HUDEP-2 (cell line): ENCODE results near the gene PAXX.
A peak's percentile ranks its signal among the peaks of the same experiment; 100 is the strongest.

Experiments used
- DNase-seq, 76 experiments: peaks; one replicate each; lab custom pipeline; 2025; ENCODE audit not compliant: unreplicated experiment in 76 of 76; lab: John Stamatoyannopoulos, UW

Gene PAXX

GRCh38 chr9:136964833-136965422 lies 27.3 kb upstream of the PAXX start:
- DNase-seq: no peak

GRCh38 chr9:136965771-136966484 lies 26.3 kb upstream of the PAXX start:
- no peak for DNase-seq

- DNase-seq: no peak
Measured at GRCh38 chr9:136968333-136969127, 23.7 kb upstream of the PAXX start.

GRCh38 chr9:136969150-136969549 lies 23.1 kb upstream of the PAXX start:
- DNase-seq: no peak

GRCh38 chr9:136969774-136970173 lies 22.4 kb upstream of the PAXX start:
- DNase-seq: no peak

GRCh38 chr9:136970361-136970760 lies 21.9 kb upstream of the PAXX start:
- no peak for DNase-seq

- DNase-seq: no peak
Measured at GRCh38 chr9:136971746-136972145, 20.5 kb upstream of the PAXX start.

GRCh38 chr9:136972335-136972734 lies 19.9 kb upstream of the PAXX start:
- DNase-seq: no peak

- DNase-seq: no peak
Measured at GRCh38 chr9:136972743-136973142, 19.5 kb upstream of the PAXX start.

GRCh38 chr9:136973618-136974617 lies 18.3 kb upstream of the PAXX start:
- no peak for DNase-seq

GRCh38 chr9:136974817-136975535 lies 17.2 kb upstream of the PAXX start:
- DNase-seq: peak in 30 of 76 experiments; percentile 11 to 52 (median 24)

- DNase-seq: peak in 70 of 76 experiments; percentile 32 to 87 (median 70)
Measured at GRCh38 chr9:136975644-136976043, 16.6 kb upstream of the PAXX start.

GRCh38 chr9:136977223-136977622 lies 15.0 kb upstream of the PAXX start, which contains the start of gene PTGDS:
PTGDS (plus strand) TSS chr9:136977504; CDS start chr9:136977579, 75 bp downstream.
- no peak for DNase-seq

- no peak for DNase-seq
Measured at GRCh38 chr9:136977649-136978072, 14.6 kb upstream of the PAXX start.

GRCh38 chr9:136978073-136978864 lies 14.0 kb upstream of the PAXX start:
- DNase-seq: peak in 67 of 76 experiments; percentile 7 to 94 (median 78)

- no peak for DNase-seq
Measured at GRCh38 chr9:136978865-136979544, 13.2 kb upstream of the PAXX start.

GRCh38 chr9:136979769-136980587 lies 12.2 kb upstream of the PAXX start:
- DNase-seq: peak in 50 of 76 experiments; percentile 13 to 75 (median 36)
